Stimulated activated CD8-positive, alpha-beta memory T cell treated with anti-CD3 and anti-CD28 coated beads, Interleukin-4, amount 100 ng/mL, for 48 hours (primary cell): ENCODE measurements around the gene CACNA2D2.

Experiments used
- DNase-seq: peaks from one replicate; pipeline ENCODE4 v3.0.0-alpha.2; 2020

CACNA2D2 gene

DNA sequence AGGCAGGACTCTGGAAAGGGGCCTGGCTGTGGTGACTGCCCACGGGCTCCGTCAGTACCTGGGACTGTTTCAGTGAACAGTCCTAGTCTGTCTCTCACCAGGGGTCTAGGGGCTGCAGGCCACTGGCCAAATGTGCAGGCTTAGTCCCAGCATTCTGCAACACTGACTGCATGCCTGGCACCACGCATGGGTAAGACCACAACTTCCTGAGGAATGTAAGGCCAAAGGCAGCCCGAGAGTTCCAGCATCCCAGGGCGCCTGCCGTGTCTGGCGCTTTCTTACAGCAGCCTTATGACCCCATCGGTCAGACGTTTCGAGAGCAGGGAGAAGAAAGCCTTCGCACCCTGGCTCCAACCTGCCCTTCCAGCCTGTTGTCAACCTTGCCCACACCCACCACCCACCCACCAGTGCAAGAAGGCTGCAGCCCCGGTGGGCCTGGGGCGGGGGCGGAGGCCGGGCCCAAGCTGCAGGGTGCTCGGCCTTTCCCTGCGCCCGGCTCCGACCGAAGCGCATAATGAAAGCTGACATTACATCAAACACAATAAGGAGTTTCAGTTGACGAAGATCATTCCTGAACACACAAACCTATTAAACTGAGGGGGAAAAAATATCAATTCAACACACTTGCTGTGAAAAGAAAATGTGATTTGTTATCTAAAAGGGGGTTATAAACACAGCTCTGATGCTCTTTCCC lies 114.6 kb downstream of the CACNA2D2 start:
- no peak for DNase-seq

DNA sequence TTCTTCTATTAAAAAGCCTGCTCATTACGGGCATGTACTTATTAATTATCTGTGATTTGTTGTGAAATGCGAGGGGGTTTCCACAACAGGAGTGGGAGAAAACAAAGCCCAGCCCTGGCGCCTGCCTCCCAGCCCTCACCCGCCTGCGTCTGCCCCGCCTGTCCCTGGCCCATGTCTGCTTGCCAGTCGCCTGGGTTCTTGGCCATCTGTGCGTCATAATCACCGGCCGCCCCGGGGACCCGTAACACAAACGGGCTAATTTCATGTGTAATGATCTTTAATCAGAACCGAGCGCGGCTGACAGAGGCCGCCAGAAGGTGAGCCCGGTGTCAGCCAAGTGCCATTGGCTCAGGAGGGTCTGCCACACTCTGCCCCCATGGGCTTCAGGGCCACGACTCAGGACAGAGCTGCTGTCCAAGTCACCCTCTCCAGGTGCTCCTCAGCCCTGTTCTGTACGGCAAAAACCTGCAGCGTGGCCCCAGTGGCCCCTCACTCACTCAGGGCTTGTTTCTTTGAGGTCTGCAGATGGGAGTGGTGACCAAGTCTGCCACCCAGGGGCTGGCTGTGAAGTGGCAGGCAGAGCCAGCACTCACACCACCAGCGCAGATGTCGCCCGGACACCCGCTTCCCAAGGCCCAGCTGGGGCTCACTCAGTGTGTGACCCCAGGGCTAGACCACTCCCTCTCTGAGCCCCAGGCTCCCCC lies 115.3 kb downstream of the CACNA2D2 start:
- no peak for DNase-seq

- DNase-seq = no peak
These were observed 117.7 kb downstream of the CACNA2D2 start for GRCh38 chr3:50385754-50386153.

- DNase-seq = no peak
These were observed 119.7 kb downstream of the CACNA2D2 start for GRCh38 chr3:50383750-50384149.

DNA sequence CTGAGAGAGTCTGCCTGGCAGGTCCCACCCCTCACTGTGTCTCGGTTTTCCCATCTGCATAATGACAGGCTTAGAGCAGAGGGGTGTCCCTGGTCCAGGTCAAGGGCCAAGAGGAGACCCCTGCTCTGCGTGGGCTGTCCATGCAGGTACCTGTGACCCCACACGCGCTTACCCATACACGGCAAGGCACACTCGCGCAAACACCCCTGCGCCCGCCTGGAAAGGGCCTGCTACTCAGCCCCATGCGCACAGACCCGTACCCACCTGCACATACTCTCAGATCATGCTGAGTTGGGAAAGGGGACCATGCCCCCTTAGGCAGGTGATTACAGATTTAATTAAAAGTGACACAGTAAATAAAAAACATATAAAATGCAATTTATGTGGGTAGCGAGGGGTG lies 120.7 kb downstream of the CACNA2D2 start:
- DNase-seq = no peak

- no peak for DNase-seq
These were observed 122.1 kb downstream of the CACNA2D2 start for GRCh38 chr3:50381383-50381782.

- DNase-seq = no peak
These were observed 122.9 kb downstream of the CACNA2D2 start for GRCh38 chr3:50380405-50381085.

GRCh38 chr3:50378757-50379156 lies 124.7 kb downstream of the CACNA2D2 start:
- DNase-seq = no peak

DNA sequence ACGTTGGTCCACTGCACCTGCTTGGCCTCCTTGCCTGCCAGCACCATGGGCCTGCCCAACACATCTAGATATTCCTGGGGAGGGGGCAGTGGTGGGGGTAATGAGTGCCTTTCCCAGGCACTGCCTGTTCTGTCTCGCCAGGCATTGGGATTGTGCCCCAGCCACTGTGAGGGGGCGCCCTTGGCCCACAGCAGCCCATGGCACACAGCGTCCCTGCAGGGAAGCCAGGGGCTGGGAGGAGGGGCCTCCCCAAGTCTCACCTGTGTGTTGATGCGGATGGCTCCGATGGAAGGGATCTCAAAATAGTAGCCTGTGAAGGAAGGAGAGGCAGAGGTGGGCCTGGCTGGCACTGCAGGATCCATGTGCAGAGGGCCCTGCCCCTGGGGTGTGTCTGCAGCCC lies 125.4 kb downstream of the CACNA2D2 start:
- no peak for DNase-seq

DNA sequence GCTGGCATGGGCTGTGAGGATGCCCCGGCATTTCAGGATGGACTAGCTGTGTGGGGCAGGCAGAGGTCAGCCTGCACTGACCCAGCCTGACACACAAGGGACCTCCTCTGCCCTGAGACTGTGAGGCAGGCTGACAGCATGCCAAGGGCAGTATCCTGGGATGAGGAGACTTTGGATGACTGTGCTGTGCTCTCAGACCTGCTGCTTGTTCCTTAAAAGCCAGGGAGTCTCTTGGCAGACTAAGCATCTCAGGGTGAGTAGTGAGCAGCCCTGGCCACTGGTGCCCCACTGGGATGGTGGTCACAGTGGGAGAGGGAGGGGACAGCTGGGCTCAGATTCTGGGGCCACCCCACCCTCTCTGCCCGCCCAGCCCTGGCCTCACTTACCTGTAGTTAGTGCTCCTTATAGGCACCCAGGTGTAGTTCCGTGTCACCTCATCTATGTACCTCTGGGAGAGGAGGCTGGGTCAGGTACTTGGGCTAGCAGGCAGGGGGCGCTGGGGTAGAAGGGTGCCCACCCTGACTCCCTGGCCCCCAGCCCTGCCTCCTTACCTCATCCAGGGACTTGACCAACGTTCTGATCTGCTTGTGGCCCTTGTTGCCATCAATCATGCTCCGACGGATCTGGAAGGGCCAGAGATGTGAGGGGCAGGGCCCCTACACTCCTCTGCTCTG lies 128.0 kb downstream of the CACNA2D2 start:
- no peak for DNase-seq

GRCh38 chr3:50374363-50375257 lies 128.8 kb downstream of the CACNA2D2 start:
- no peak for DNase-seq

- DNase-seq = no peak
These were observed 130.0 kb downstream of the CACNA2D2 start for GRCh38 chr3:50373146-50374051.

- DNase-seq = no peak
These were observed 131.1 kb downstream of the CACNA2D2 start for GRCh38 chr3:50372349-50372748.

GRCh38 chr3:50371133-50371685 lies 132.2 kb downstream of the CACNA2D2 start:
- DNase-seq = no peak

GRCh38 chr3:50370594-50370993 lies 132.8 kb downstream of the CACNA2D2 start:
- DNase-seq = no peak

- no peak for DNase-seq
These were observed 134.3 kb downstream of the CACNA2D2 start for GRCh38 chr3:50369012-50369670.

DNA sequence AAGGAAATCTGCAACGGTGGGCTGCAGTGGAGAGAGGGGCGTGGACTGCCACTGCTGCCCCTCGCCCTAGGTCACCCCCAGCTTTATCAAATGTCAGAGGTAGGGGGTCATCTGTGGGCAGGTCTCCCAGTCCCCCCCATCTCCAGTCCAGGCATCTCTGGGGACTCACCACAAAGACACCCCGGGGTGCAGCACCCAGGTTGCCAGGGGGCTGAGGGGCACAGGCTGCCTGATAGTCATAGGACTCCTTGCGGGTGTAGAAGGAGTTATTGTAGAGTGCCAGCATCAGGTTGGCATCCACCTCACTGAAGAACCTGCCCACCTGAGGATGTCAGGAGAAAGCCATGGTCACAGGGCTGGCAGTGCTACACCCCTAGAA lies 137.6 kb downstream of the CACNA2D2 start:
- no peak for DNase-seq

- peak; percentile 95 for DNase-seq
These were observed 138.2 kb downstream of the CACNA2D2 start for GRCh38 chr3:50365080-50365841.

GRCh38 chr3:50364573-50365079 lies 138.8 kb downstream of the CACNA2D2 start:
- DNase-seq = no peak

GRCh38 chr3:50359760-50360110 lies 143.7 kb downstream of the CACNA2D2 start:
- DNase-seq = no peak
